Lung (tissue), 12 donors: ENCODE results near the gene HLA-DPB1. TPM values are rescaled to one million over a fixed set of nuclear protein-coding genes. Genes with fewer than 3 reads are reported as not detected.
"Not testable (repeated sequence)": the region's sequence is repeated elsewhere in the genome, so short reads cannot be mapped to it uniquely, and the experiment has no call there.

Experiments used
- ATAC-seq: fragments of 200-7000 bp; cut with Tn5 transposase; one replicate; pipeline ENCODE4 v1.9.1; 2020; ENCODE audit warnings: moderate number of reproducible peaks; ENCODE audit not compliant: insufficient read depth, low FRiP score
- DNase-seq, 3 donors: peaks; one replicate each; pipeline ENCODE4 v3.0.0-alpha.2; 2013 to 2017
- H3K27ac ChIP-seq, 2 donors: one replicate each; pipeline ENCODE4 v1.5.1; 2013; ENCODE audit warnings: mild to moderate bottlenecking in 2 of 2, moderate library complexity in 2 of 2, control low read depth in 1 of 2, inconsistent platforms in 1 of 2, low read depth in 1 of 2, low read length in 1 of 2
- H3K27me3 ChIP-seq, 3 donors: one replicate each; pipeline ENCODE4 v1.5.1; 2013; ENCODE audit warnings: low read length in 2 of 3; ENCODE audit not compliant: control insufficient read depth in 3 of 3, insufficient read depth in 3 of 3
- H3K36me3 ChIP-seq, 4 donors: one replicate each; pipeline ENCODE4 v1.5.1; 2013; ENCODE audit warnings: low read length in 4 of 4, mild to moderate bottlenecking in 1 of 4, moderate library complexity in 1 of 4; ENCODE audit not compliant: control insufficient read depth in 4 of 4, insufficient read depth in 4 of 4
- H3K4me1 ChIP-seq, 5 donors: one replicate each; pipeline ENCODE4 v1.5.1; 2013; ENCODE audit warnings: low read length in 5 of 5, mild to moderate bottlenecking in 2 of 5, moderate library complexity in 1 of 5; ENCODE audit not compliant: control insufficient read depth in 5 of 5, insufficient read depth in 5 of 5
- H3K4me3 ChIP-seq: one replicate; pipeline ENCODE4 v1.5.1; 2013; ENCODE audit warnings: mild to moderate bottlenecking, control low read depth, moderate library complexity
- H3K9ac ChIP-seq, 2 donors: one replicate each; pipeline ENCODE4 v1.5.1; 2013; ENCODE audit warnings: low read length in 2 of 2, control low read depth in 1 of 2; ENCODE audit not compliant: insufficient read depth in 1 of 2
- H3K9me3 ChIP-seq, 4 donors: one replicate each; pipeline ENCODE4 v1.5.1; 2013; ENCODE audit warnings: low read length in 3 of 4, mild to moderate bottlenecking in 1 of 4, moderate library complexity in 1 of 4; ENCODE audit not compliant: control insufficient read depth in 4 of 4, insufficient read depth in 3 of 4
- CTCF ChIP-seq: IDR thresholded peaks from 2 replicates; pipeline ENCODE4 v1.5.1; 2012; ENCODE audit warnings: mild to moderate bottlenecking; ENCODE audit errors: control extremely low read depth, extremely low read depth
- WGBS, 2 donors: extraction: QIAGEN DNeasy Blood & Tissue Kit; methylation state at CpG; one replicate each; pipeline ENCODE4 v1.1.7; 2013; 5-methylcytosine and 5-hydroxymethylcytosine counted together
- polyA plus RNA-seq, 2 donors: library from polyadenylated mRNA; stranded (reverse); fragments of 200-250 nt; gene quantifications; one replicate each; pipeline ENCODE4 v1.2.1, GENCODE V29; 2013
- total RNA-seq, 2 donors: library from RNA; depleted of rRNA in 1 of 2; stranded (reverse); fragments of >200 nt in 1 of 2; gene quantifications; one replicate each; pipeline ENCODE4 v1.2.1, GENCODE V29; 2014 to 2021
- donor health status: control.
- donor health status: control.
- donor health status: Bipolar disorder and iron deficiency.
- donor health status: healthy.
- donor health status: DM: yes; HTN: yes; CAD: no.

HLA-DPB1 gene
- total and polyA plus RNA-seq, 4 donors = 69.8 to 240 (median 202) TPM

GRCh38 chr6:33092385-33092784 is 16.6 kb downstream of the HLA-DPB1 start:
- no peak overlapping the region for H3K9ac ChIP-seq
- TF ChIP-seq CTCF = no peak
- WGBS, 2 donors = 95 to 100% methylated on average over 3 of the region's 3 CpGs
- DNase-seq (no peak), ATAC-seq (no peak)
- H3K4me1 ChIP-seq = no peaks in the 10 kb centered on the region
- H3K36me3 ChIP-seq = no peaks in the 10 kb centered on the region
- peaks cover 0 to 3% (median 0%) of the 10 kb centered on the region in 4 donors for H3K9me3 ChIP-seq
- no peak overlapping the region for H3K27ac ChIP-seq
- peaks cover 0 to 9% (median 0%) of the 10 kb centered on the region in 3 donors for H3K27me3 ChIP-seq
- no peak overlapping the region for H3K4me3 ChIP-seq

DNA sequence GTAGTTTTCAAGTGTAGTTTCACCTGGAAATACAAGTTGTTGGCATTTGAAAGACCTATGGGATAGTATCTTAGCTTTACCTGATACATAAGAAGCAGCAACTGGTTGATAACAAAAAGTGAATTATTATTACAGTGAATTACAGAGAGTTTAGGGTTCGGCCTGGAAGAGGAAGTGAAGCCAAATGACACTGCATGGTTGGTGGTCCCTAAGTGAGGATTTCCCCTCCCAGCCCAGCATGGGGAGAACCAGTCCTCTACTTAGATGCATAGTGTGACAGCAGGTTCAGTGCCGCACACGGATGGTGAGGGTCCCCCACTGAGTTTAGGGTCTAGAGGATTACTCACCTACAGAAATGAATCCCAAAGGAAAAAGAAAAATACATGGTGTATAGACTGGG is 18.1 kb downstream of the HLA-DPB1 start:
- peaks cover 0 to 9% (median 0%) of the 10 kb centered on the region in 3 donors for H3K27me3 ChIP-seq
- DNase-seq (no peak), ATAC-seq (no peak)
- H3K27ac ChIP-seq = no peak overlapping the region
- TF ChIP-seq CTCF = no peak
- peaks cover 0 to 4% (median under 1%) of the 10 kb centered on the region in 4 donors for H3K9me3 ChIP-seq
- H3K9ac ChIP-seq = no peak overlapping the region
- WGBS, 2 donors = 83 to 85% methylated on average over 3 of the region's 3 CpGs
- H3K36me3 ChIP-seq = no peaks in the 10 kb centered on the region
- no peak overlapping the region for H3K4me3 ChIP-seq
- no peaks in the 10 kb centered on the region for H3K4me1 ChIP-seq

DNA sequence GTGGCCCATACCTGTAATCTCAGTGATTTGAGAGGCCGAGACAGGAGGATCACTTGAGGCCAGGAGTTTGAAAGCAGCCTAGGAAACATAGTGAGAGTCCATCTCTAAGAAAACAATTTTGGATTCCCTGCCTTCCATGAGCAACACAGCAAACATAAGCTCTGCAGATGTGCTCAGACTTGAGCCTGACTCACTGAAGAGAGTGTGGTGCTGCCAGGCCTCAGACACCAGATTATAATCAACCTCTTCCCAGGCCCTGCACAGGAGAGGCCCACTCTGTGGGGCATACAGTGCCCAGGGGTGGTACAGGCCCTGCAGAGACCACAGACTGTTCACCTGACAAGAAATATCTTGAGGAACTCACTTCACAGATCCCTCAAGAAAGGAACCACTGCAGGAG is 19.9 kb downstream of the HLA-DPB1 start:
- ATAC-seq (no peak), DNase-seq (no peak)
- 95 to 98% methylated on average over 1 of the region's 1 CpG for WGBS, 2 donors
- no peaks in the 10 kb centered on the region for H3K36me3 ChIP-seq
- no peaks in the 10 kb centered on the region for H3K4me1 ChIP-seq
- no peak overlapping the region for H3K4me3 ChIP-seq
- no peak overlapping the region for H3K27ac ChIP-seq
- peaks cover 0 to 9% (median 0%) of the 10 kb centered on the region in 3 donors for H3K27me3 ChIP-seq
- no peak overlapping the region for H3K9ac ChIP-seq
- no peak for TF ChIP-seq CTCF
- peaks cover 0 to 4% (median under 1%) of the 10 kb centered on the region in 4 donors for H3K9me3 ChIP-seq

GRCh38 chr6:33101121-33101737 is 25.4 kb downstream of the HLA-DPB1 start:
- 69 to 73% methylated on average over 5 of the region's 5 CpGs for WGBS, 2 donors
- H3K9ac ChIP-seq, H3K27me3 ChIP-seq, H3K4me1 ChIP-seq, H3K27ac ChIP-seq, H3K9me3 ChIP-seq, H3K4me3 ChIP-seq, H3K36me3 ChIP-seq, ATAC-seq, DNase-seq: not testable (repeated sequence)
